ENCODE results near the gene CLC.

Gene CLC

DNA sequence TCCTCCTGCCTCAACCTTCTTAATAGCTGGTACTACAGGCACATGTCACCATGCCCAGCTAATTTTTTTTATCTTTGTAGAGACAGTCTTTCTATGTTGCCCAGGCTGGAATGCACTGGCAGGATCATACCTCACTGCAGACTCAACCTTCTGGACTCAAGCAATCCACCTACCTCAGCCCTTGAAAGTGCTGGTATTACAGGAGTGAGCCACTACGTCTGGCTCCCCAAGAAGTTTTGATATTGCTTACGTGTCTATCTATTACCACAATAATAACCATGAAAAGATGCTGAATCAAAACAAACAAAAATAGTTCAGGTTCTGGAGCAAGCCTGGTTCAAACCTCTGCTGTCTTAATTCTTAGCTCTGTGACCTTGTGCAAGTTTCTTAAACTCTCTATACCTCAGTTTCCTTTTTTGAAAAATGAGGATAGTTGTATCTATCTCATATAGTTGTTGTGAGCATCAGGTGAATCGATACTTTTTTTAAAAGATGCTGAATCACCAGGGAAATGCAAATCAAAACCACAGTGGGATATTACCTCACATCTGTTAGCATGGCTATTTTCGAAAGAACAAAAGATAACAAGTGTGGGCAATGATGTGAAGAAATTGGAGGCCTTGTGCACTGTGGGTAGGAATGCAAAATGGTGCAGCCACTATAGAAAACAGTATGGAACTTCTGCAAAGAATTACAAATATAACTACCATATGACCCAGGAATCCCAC is 21.8 kb upstream of the CLC start:
- TF ChIP-seq, protein P1, sequence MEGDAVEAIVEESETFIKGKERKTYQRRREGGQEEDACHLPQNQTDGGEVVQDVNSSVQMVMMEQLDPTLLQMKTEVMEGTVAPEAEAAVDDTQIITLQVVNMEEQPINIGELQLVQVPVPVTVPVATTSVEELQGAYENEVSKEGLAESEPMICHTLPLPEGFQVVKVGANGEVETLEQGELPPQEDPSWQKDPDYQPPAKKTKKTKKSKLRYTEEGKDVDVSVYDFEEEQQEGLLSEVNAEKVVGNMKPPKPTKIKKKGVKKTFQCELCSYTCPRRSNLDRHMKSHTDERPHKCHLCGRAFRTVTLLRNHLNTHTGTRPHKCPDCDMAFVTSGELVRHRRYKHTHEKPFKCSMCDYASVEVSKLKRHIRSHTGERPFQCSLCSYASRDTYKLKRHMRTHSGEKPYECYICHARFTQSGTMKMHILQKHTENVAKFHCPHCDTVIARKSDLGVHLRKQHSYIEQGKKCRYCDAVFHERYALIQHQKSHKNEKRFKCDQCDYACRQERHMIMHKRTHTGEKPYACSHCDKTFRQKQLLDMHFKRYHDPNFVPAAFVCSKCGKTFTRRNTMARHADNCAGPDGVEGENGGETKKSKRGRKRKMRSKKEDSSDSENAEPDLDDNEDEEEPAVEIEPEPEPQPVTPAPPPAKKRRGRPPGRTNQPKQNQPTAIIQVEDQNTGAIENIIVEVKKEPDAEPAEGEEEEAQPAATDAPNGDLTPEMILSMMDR (conservative IDR thresholded peaks at IDR 0.05; ENCODE audit: low read length) = no peak
- H3K4me3 ChIP-seq (ENCODE audit: low read length) = no peak overlapping the region
- DNase-seq (ENCODE audit: low read depth) = no peak

DNA sequence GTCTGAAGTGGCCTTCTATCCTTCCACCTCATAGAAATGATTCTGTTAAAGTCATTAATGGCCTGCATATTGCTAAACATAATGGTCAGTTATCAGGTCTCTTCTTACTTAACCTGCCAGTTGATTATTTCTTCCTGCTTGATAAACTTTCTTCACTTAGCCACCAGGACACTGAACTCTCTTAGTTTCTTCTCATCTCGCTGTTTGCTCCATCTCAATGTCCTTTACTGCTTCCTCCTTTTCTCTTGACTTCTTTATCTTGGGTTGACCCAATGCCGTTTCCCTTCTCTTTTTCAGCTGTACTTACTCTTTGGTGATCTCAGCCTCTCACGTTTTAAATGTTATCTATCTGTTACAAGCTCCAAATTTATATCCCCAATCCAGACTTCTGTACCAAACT is 17.1 kb upstream of the CLC start:
- TF ChIP-seq, protein P1 (conservative IDR thresholded peaks at IDR 0.05; ENCODE audit: low read length) = no peak
- DNase-seq (ENCODE audit: low read depth) = no peak
- no peak overlapping the region for H3K4me3 ChIP-seq (ENCODE audit: low read length)

DNA sequence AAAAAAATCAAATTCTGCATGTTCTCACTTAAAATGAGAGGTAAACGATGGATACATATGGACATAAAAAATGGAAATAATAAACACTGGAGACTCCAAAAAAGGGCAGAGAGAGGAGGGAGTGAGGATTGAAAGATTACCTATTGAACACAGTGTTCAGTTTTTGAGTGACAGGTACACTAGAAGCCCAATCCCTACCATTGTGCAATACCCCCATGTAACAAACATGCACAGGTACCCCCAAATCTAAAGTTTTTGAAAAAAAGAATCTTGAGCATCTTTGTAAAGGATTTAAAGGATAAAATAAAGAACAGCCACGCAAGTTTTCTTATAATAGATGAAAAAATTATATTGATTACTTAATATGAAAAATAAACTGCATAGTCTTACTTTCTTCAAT is 16.7 kb upstream of the CLC start:
- DNase-seq (ENCODE audit: low read depth) = no peak
- TF ChIP-seq, protein P1 (conservative IDR thresholded peaks at IDR 0.05; ENCODE audit: low read length) = no peak
- no peak overlapping the region for H3K4me3 ChIP-seq (ENCODE audit: low read length)

DNA sequence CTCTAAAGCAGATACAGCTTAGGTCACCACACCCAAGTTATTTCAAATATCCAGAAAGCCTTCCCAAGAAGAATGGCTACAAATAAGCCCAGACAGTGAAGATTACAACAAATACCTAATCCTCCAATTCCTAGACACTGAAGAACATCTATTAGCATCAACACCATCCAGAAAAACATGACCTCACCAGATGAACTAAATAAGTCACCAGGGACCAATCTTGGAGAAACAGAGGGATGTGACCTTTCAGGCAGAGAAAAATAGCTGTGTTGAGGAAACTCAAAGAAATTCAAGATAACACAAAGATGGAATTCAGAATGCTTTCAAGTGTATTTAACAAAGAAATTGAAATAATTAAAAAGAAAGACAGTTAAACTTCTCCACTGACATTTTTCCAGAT is 15.0 kb upstream of the CLC start:
- no peak overlapping the region for H3K4me3 ChIP-seq (ENCODE audit: low read length)
- TF ChIP-seq, protein P1 (conservative IDR thresholded peaks at IDR 0.05; ENCODE audit: low read length) = no peak
- no peak for DNase-seq (ENCODE audit: low read depth)

DNA sequence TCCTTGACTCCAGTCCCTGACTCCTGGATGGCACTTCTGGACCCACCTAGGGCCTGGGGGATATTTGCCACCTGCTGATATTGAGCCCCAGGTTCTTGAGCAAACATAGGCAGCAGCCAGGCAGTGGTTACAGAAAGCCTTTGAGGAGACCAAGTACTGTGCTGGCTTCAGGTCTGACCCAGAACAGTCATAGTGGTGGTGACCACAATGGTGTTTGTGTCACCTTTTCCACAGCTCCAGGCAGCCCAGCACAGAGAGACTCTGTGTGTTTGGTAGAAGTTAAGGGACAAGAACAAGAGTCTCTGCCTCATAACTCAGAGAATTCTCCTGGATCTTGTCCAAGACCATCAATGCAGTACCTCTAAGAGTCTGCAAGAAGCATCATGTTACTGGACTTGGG is 14.6 kb upstream of the CLC start:
- DNase-seq (ENCODE audit: low read depth) = no peak
- no peak overlapping the region for H3K4me3 ChIP-seq (ENCODE audit: low read length)
- TF ChIP-seq, protein P1 (conservative IDR thresholded peaks at IDR 0.05; ENCODE audit: low read length) = no peak

DNA sequence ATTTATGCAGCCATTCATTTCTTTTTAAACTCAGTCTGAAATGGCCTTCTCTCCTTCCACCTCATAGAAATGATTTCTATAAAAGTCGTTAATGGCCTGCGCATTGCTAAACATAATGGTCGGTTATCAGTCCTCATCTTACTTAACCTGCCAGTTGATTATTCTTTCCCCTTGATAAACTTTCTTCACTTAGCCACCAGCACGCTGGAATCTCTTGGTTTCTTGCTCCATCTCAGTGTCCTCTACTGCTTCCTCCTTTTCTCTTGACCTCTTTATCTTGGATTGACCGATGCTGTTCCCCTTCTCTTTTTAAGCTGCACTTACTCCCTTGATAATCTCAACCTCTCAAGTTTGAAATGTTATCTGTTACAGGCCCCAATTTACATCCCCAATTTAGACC is 12.2 kb upstream of the CLC start:
- no peak overlapping the region for H3K4me3 ChIP-seq (ENCODE audit: low read length)
- TF ChIP-seq, protein P1 (conservative IDR thresholded peaks at IDR 0.05; ENCODE audit: low read length) = no peak
- no peak for DNase-seq (ENCODE audit: low read depth)

DNA sequence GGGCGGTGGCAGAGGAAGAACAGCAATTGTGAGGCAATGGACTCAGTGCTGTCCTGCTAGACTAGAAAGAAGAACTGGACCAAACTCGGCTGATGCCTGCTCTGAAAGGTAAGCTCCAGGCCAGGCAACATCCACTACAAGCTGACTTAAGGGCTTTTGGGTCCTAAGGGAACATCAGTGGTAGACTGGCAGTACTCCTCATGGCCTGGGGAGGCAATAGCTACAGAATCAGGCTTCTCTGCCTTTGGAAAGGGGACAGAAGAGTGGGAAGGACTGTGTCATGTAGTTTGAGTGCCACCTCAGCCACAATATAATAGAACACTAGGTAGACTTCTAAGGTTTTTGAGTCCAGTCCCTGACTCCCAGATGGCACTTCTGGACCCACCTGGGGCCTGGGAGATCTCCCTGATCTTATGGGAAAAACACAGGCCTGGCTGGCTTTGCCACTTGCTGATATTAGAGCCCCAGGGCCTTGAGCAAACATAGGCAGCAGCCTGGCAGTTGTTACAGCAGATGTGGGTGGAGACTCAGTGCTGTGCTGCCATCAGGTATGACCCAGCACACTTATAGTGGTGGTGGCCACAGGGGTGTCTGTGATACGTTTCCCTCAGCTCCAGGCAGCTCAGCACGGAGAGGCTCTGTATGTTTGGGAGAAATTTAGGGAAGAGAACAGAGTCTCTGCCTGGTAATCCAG is 9.2 kb upstream of the CLC start:
- no peak overlapping the region for H3K4me3 ChIP-seq (ENCODE audit: low read length)
- TF ChIP-seq, protein P1 (conservative IDR thresholded peaks at IDR 0.05; ENCODE audit: low read length) = no peak
- DNase-seq (ENCODE audit: low read depth) = no peak
